GM18861 (cell line): ENCODE results near the gene ZNF695.

Experiments
- ATAC-seq: cut with Tn5 transposase; IDR thresholded peaks from one replicate; pipeline ENCODE4 v1.9.1; 2021; ENCODE audit not compliant: unreplicated experiment

ZNF695 gene

DNA sequence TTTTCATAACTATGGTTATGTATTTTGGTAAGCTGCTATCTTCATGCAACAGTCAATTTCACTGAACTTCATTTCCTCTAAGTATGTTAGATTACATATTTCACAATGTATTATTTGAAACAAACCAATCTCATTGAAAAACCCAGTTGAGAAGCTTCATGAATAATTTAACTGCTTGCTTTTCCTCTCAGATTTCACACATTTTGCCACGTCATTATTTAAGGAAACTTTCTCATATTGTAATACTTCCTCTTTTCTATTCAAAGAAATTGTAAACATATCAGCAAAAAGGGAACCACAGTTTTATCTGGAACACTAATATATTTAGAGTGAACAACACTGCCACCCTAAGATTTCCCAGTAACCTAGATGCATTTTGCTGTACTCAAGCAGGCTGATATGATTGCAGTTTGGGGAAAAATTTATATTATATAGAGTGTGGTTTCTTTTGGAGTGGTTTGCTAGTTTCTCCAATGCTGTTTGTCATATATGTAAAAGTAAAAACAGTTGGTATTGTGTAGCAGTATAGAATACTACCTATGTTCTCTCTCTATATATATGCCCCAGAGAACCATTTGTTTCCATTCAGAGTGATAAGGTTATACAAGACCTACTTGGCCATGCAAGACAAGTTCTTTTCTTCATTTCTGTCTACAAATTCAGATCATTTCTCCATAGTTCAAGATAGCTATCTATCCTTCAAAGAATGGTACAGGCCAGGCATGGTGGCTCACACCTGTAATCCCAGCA, 47.7 kb downstream of the ZNF695 start:
- peak; percentile 46 for ATAC-seq

DNA sequence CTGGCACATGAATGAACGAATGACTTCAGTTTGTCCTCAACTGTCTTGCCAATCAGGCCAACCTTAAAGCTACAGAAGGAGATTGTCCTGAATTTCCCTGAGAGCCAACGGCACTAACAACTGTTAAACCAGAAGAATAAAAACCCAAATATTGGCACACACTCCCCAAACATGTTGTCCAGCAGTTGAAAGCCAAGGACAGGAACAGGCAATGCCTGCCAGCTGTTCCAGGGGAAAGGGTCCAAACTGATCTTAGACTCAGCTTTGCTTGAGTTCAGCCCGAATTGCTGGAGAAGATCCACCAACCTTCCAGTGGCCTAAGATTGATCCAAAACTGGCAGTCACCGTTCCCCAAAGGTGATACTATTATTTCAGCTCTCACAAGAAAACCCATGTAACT, 53.7 kb downstream of the ZNF695 start:
- ATAC-seq = no peak

DNA sequence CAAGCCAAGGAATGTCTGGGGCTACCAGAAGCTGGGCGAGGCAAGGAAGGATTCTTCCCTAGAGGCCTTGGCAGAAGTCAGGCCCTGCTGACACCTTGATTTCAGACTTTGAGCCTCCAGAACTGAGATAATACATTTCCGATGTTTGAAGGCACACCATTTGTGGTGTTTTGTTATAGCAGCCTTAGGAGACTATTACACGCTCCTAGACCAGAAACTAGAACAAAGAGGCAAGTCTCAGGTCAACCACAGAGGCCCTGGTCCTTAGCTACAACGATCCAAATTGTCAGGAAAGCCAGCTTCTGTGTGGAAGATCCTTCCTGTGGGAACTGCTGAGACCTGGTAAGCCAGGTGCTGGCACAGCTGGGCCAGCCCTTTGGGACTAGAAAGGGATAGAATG, 56.4 kb downstream of the ZNF695 start:
- no peak for ATAC-seq

DNA sequence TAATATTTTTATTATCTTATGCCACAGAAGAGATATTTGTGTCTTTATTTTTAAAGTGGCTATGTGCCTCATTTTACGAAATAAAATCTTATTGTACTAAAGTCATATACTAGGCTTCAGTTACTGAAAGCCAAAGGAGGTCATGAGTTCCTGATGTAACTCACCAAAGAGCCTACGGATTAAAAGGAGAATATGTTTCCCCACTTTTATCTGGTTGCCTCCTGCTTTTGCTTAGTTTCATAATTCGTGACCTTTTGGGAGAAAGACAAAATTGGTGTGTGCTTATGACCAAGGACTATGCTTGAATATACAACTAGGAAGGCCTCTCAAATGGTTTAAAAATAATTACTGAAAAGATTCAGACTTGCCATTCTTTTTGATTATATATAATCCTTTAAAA, 57.9 kb downstream of the ZNF695 start:
- ATAC-seq = no peak

DNA sequence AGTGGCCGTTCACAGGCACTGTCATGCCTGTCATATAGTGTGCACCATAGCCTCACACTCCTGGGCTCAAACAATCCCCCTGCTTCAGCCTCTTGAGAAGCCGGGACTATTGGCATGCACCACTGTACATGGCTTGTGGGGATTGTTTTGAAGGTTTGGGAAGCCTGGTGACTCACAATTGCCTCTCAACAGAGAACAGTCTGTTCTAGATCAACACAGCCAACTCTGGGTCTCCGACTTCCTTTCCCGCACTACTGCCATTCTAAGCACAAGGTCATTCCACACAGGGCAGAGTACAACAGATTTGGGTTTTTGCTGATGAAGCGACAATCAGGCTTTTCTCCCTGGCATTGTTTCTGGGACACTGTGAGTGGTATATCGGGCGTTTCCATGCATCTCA, 60.6 kb downstream of the ZNF695 start:
- ATAC-seq = no peak

DNA sequence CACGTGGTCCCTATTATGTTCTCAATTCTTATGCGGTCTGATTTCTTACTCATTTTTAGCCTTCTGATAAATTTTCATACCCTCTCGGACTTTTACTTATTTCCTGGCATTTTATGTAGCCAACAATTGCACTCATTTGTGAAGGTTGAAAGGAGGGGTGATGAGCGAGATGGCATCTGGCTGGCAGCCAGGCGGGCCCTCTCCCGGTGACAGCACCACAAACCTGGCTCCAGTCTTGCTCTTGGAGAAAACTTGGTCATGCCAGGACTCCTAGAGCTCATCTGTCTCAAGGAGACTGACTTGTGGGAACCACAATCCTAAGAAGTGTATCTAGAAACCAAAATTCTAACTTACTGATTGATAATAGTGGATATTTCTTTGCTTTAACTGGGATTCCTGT, 61.5 kb downstream of the ZNF695 start:
- no peak for ATAC-seq
